ENCODE measurements around the gene SLC4A9. TPM values are rescaled to one million over a fixed set of nuclear protein-coding genes. Genes with fewer than 3 reads are reported as not detected.

SLC4A9 gene
- total and polyA plus RNA-seq, 2 donors from 2014 or later, result 2.5 to 29.9 TPM

GRCh38 chr5:140360681-140361479 lies 886 bp downstream of the SLC4A9 start:
- TF ChIP-seq, protein P1, sequence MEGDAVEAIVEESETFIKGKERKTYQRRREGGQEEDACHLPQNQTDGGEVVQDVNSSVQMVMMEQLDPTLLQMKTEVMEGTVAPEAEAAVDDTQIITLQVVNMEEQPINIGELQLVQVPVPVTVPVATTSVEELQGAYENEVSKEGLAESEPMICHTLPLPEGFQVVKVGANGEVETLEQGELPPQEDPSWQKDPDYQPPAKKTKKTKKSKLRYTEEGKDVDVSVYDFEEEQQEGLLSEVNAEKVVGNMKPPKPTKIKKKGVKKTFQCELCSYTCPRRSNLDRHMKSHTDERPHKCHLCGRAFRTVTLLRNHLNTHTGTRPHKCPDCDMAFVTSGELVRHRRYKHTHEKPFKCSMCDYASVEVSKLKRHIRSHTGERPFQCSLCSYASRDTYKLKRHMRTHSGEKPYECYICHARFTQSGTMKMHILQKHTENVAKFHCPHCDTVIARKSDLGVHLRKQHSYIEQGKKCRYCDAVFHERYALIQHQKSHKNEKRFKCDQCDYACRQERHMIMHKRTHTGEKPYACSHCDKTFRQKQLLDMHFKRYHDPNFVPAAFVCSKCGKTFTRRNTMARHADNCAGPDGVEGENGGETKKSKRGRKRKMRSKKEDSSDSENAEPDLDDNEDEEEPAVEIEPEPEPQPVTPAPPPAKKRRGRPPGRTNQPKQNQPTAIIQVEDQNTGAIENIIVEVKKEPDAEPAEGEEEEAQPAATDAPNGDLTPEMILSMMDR (IDR thresholded peaks at IDR 0.05; ENCODE audit: borderline replicate concordance, extremely low read depth, insufficient read depth), result no peak
- H3K27ac ChIP-seq (ENCODE audit: low read depth in 2 of 2, low read length in 2 of 2), result no peak overlapping the region
- intact Hi-C loops (cut with DNase I), result no loop called here

GRCh38 chr5:140361901-140362300 lies 1.9 kb downstream of the SLC4A9 start:
- TF ChIP-seq, protein P1 (IDR thresholded peaks at IDR 0.05; ENCODE audit: borderline replicate concordance, extremely low read depth, insufficient read depth), result no peak
- no peaks in the 10 kb centered on the region for H3K27me3 ChIP-seq (ENCODE audit: control insufficient read depth, insufficient read depth, low read length)
- intact Hi-C loops (cut with DNase I), result no loop called here

More at GRCh38 chr5:140360681-140361479, 886 bp downstream of the SLC4A9 start:
- Histone ChIP-seq H3K27me3 (ENCODE audit: control insufficient read depth, insufficient read depth, low read length) (no peaks in the 10 kb centered on the region), H3K36me3 (ENCODE audit: control insufficient read depth in 2 of 3, insufficient read depth in 3 of 3, low read length in 3 of 3) (no peaks in the 10 kb centered on the region), H3K4me1 (ENCODE audit: control insufficient read depth in 2 of 3, insufficient read depth in 2 of 3, low read depth in 1 of 3, low read length in 3 of 3) (peaks cover 0 to 10% (median 6%) of the 10 kb centered on the region in 3 donors), H3K4me3 (ENCODE audit: low read length in 3 of 3) (peak overlapping the region in 1 of 3 donors; percentile 15), H3K9me3 (ENCODE audit: control insufficient read depth in 2 of 3, insufficient read depth in 1 of 3, low read length in 3 of 3) (no peaks in the 10 kb centered on the region), H3K9ac (ENCODE audit: low read length in 3 of 3) (no peak overlapping the region)
- FAIRE-seq, result no peak
- no peak for DNase-seq

GRCh38 chr5:140362311-140362710 lies 2.3 kb downstream of the SLC4A9 start:
- TF ChIP-seq, protein P1 (IDR thresholded peaks at IDR 0.05; ENCODE audit: borderline replicate concordance, extremely low read depth, insufficient read depth), result no peak
- DNase-seq, result no peak
- no peaks in the 10 kb centered on the region for H3K27me3 ChIP-seq (ENCODE audit: control insufficient read depth, insufficient read depth, low read length)
- H3K36me3 ChIP-seq (ENCODE audit: control insufficient read depth in 2 of 3, insufficient read depth in 3 of 3, low read length in 3 of 3), result peaks cover 0 to 2% (median 0%) of the 10 kb centered on the region in 3 donors
- H3K9me3 ChIP-seq (ENCODE audit: control insufficient read depth in 2 of 3, insufficient read depth in 1 of 3, low read length in 3 of 3), result no peaks in the 10 kb centered on the region
- no peak overlapping the region for H3K9ac ChIP-seq (ENCODE audit: low read length in 3 of 3)
- H3K27ac ChIP-seq (ENCODE audit: low read depth in 2 of 2, low read length in 2 of 2), result no peak overlapping the region
- intact Hi-C loops (cut with DNase I), result no loop called here
- FAIRE-seq, result no peak
- H3K4me3 ChIP-seq (ENCODE audit: low read length in 3 of 3), result peak overlapping the region in 1 of 3 donors; percentile 20
- peaks cover 0 to 8% (median 6%) of the 10 kb centered on the region in 3 donors for H3K4me1 ChIP-seq (ENCODE audit: control insufficient read depth in 2 of 3, insufficient read depth in 2 of 3, low read depth in 1 of 3, low read length in 3 of 3)

More at GRCh38 chr5:140361901-140362300, 1.9 kb downstream of the SLC4A9 start:
- Histone ChIP-seq H3K27ac (ENCODE audit: low read depth in 2 of 2, low read length in 2 of 2) (no peak overlapping the region), H3K9me3 (ENCODE audit: control insufficient read depth in 2 of 3, insufficient read depth in 1 of 3, low read length in 3 of 3) (no peaks in the 10 kb centered on the region), H3K4me1 (ENCODE audit: control insufficient read depth in 2 of 3, insufficient read depth in 2 of 3, low read depth in 1 of 3, low read length in 3 of 3) (peaks cover 0 to 10% (median 6%) of the 10 kb centered on the region in 3 donors), H3K9ac (ENCODE audit: low read length in 3 of 3) (no peak overlapping the region), H3K4me3 (ENCODE audit: low read length in 3 of 3) (peak overlapping the region in 1 of 3 donors; percentile 15), H3K36me3 (ENCODE audit: control insufficient read depth in 2 of 3, insufficient read depth in 3 of 3, low read length in 3 of 3) (peaks cover 0 to 2% (median 0%) of the 10 kb centered on the region in 3 donors)
- DNase-seq (no peak), FAIRE-seq (no peak)

Measured in kidney (tissue), 14 donors.